OCI-LY1 (cell line): ENCODE measurements around the gene CCND2.

Experiments used
- H2AFZ ChIP-seq: fragments of 200-600 bp; sonication (generic), shearing (Covaris generic); 2 replicates; pipeline ENCODE4 v1.6.0; 2014; ENCODE audit warnings: antibody characterized with exemption, mild to moderate bottlenecking, low read length
- H3F3A ChIP-seq: fragments of 200-600 bp; sonication (generic), shearing (Covaris generic); 2 replicates; pipeline ENCODE4 v1.6.0; 2014; ENCODE audit warnings: mild to moderate bottlenecking, antibody characterized with exemption, low read length, moderate library complexity; ENCODE audit not compliant: insufficient read depth
- H3K27ac ChIP-seq: fragments of 200-600 bp; sonication (generic); 2 replicates; pipeline ENCODE4 v1.5.1; 2014; ENCODE audit warnings: low read length, mixed run types, mild to moderate bottlenecking, low read depth; ENCODE audit not compliant: poor library complexity, severe bottlenecking
- H3K27me3 ChIP-seq: fragments of 200-600 bp; sonication (generic); 2 replicates; pipeline ENCODE4 v1.6.0; 2014; ENCODE audit warnings: antibody characterized with exemption, mild to moderate bottlenecking, low read length, moderate library complexity; ENCODE audit not compliant: insufficient read depth
- H3K36me3 ChIP-seq: fragments of 200-600 bp; sonication (generic); 2 replicates; pipeline ENCODE4 v1.6.1; 2014; ENCODE audit warnings: mild to moderate bottlenecking, antibody characterized with exemption, low read length, moderate library complexity, mixed read lengths; ENCODE audit not compliant: insufficient read depth
- H3K4me1 ChIP-seq: fragments of 200-600 bp; sonication (generic); 2 replicates; pipeline ENCODE4 v1.5.1; 2014; ENCODE audit warnings: mild to moderate bottlenecking, low read length, moderate library complexity; ENCODE audit not compliant: insufficient read depth, severe bottlenecking
- H3K4me2 ChIP-seq: fragments of 200-600 bp; sonication (generic), shearing (Covaris generic); 2 replicates; pipeline ENCODE4 v1.6.1; 2014; ENCODE audit warnings: low read length
- H3K4me3 ChIP-seq: fragments of 200-600 bp; sonication (generic); 2 replicates; pipeline ENCODE4 v1.5.1; 2014; ENCODE audit warnings: low read length, low read depth, mild to moderate bottlenecking, mixed read lengths; ENCODE audit not compliant: poor library complexity, severe bottlenecking
- H3K79me2 ChIP-seq: fragments of 200-600 bp; shearing (Covaris generic); 2 replicates; pipeline ENCODE4 v1.6.1; 2016; ENCODE audit warnings: mixed run types, low read length, mixed read lengths; ENCODE audit not compliant: insufficient read depth
- H3K9ac ChIP-seq: fragments of 200-600 bp; sonication (generic), shearing (Covaris generic); 2 replicates; pipeline ENCODE4 v1.6.1; 2014; ENCODE audit warnings: mild to moderate bottlenecking, low read length, mixed read lengths
- H3K9me2 ChIP-seq: fragments of 200-600 bp; sonication (generic), shearing (Covaris generic); 2 replicates; pipeline ENCODE4 v1.6.1; 2014; ENCODE audit warnings: low read depth, mild to moderate bottlenecking, low read length, mixed read lengths
- H3K9me3 ChIP-seq: fragments of 200-600 bp; shearing (Covaris generic); 2 replicates; pipeline ENCODE4 v1.6.1; 2014; ENCODE audit warnings: low read length, mixed read lengths
- H4K20me1 ChIP-seq: fragments of 200-600 bp; sonication (generic), shearing (Covaris generic); 2 replicates; pipeline ENCODE4 v1.6.0; 2016; ENCODE audit warnings: mild to moderate bottlenecking, low read length; ENCODE audit not compliant: insufficient read depth
- CTCF ChIP-seq: fragments of 200-600 bp; sonication (generic), shearing (Covaris generic); IDR thresholded peaks from 2 replicates; pipeline ENCODE4 v1.5.1; 2017; ENCODE audit warnings: mild to moderate bottlenecking, antibody characterized with exemption, low read length, moderate library complexity, mixed read lengths
- EZH2 ChIP-seq: fragments of 200-600 bp; sonication (generic), shearing (Covaris generic); IDR thresholded peaks from 2 replicates; pipeline ENCODE4 v1.8.0; 2017; ENCODE audit warnings: borderline replicate concordance, mixed run types, mild to moderate bottlenecking, antibody characterized with exemption, low read length, moderate library complexity, mixed read lengths

CCND2 gene

GRCh38 chr12:4292341-4293073 is 18.9 kb downstream of the CCND2 start:
- Histone ChIP-seq H3K4me3 (no peak overlapping the region), H3K27me3 (no peaks in the 10 kb centered on the region; the same call in 1 of the 2 replicates), H3K9me2 (no peaks in the 10 kb centered on the region), H3K27ac (no peak overlapping the region), H3K4me2 (no peak overlapping the region), H3K4me1 (no peaks in the 10 kb centered on the region), H4K20me1 (no peaks in the 10 kb centered on the region), H3F3A (no peaks in the 10 kb centered on the region), H3K9ac (no peak overlapping the region), H2AFZ (no peak overlapping the region), H3K9me3 (no peaks in the 10 kb centered on the region), H3K79me2 (no peaks in the 10 kb centered on the region), H3K36me3 (no peaks in the 10 kb centered on the region)
- TF ChIP-seq CTCF, result no peak
- TF ChIP-seq EZH2, result no peak

- H3F3A ChIP-seq, result no peaks in the 10 kb centered on the region
- TF ChIP-seq CTCF (no peak), EZH2 (no peak)
- H3K9me2 ChIP-seq, result no peaks in the 10 kb centered on the region
- H3K4me2 ChIP-seq, result no peak overlapping the region
- no peaks in the 10 kb centered on the region for H3K36me3 ChIP-seq
- no peaks in the 10 kb centered on the region; the same call in 1 of the 2 replicates for H3K27me3 ChIP-seq
- no peaks in the 10 kb centered on the region for H3K9me3 ChIP-seq
- no peaks in the 10 kb centered on the region for H4K20me1 ChIP-seq
- no peak overlapping the region for H2AFZ ChIP-seq
- H3K4me1 ChIP-seq, result no peaks in the 10 kb centered on the region
- H3K4me3 ChIP-seq, result no peak overlapping the region
- no peak overlapping the region for H3K9ac ChIP-seq
- no peaks in the 10 kb centered on the region for H3K79me2 ChIP-seq
- no peak overlapping the region for H3K27ac ChIP-seq
Measured at GRCh38 chr12:4293299-4293965, 19.9 kb downstream of the CCND2 start.

- Histone ChIP-seq H3K79me2 (no peaks in the 10 kb centered on the region), H3K4me3 (no peak overlapping the region), H3K4me1 (no peaks in the 10 kb centered on the region), H3K27ac (no peak overlapping the region), H3K36me3 (no peaks in the 10 kb centered on the region), H3F3A (no peaks in the 10 kb centered on the region), H4K20me1 (no peaks in the 10 kb centered on the region), H3K9me3 (no peaks in the 10 kb centered on the region), H3K4me2 (no peak overlapping the region), H2AFZ (no peak overlapping the region), H3K27me3 (no peaks in the 10 kb centered on the region; the same call in 1 of the 2 replicates), H3K9ac (no peak overlapping the region), H3K9me2 (no peaks in the 10 kb centered on the region)
- no peak for TF ChIP-seq EZH2
- TF ChIP-seq CTCF, result no peak
Measured at GRCh38 chr12:4293966-4294505, 20.5 kb downstream of the CCND2 start.
